K562 (cell line): Measurements from ENCODE around the gene CSMD2.

Experiments
- CBFB ChIP-seq: sonication (generic); formaldehyde crosslinking; IDR thresholded peaks from 2 replicates; pipeline ENCODE4 v1.4.0; 2020; ENCODE audit warnings: mild to moderate bottlenecking, missing genetic modification reagents
- ESRRA ChIP-seq: fragments of 450-650 bp; IDR thresholded peaks from 2 replicates; pipeline ENCODE4 v1.6.1; 2014; ENCODE audit warnings: low read depth, mild to moderate bottlenecking, moderate library complexity, borderline replicate concordance
- JUNB ChIP-seq: fragments of 450-650 bp; formaldehyde crosslinking; conservative IDR thresholded peaks from 2 replicates; pipeline ENCODE4 v1.4.0; 2020; ENCODE audit warnings: mild to moderate bottlenecking
- PHF21A ChIP-seq: fragments of 450-650 bp; IDR thresholded peaks from 2 replicates; pipeline ENCODE4 v1.6.1; 2017; ENCODE audit warnings: low read depth, borderline replicate concordance
- POLR2AphosphoS5 ChIP-seq: IDR thresholded peaks from 2 replicates; pipeline ENCODE4 v1.6.1; 2011; ENCODE audit warnings: mild to moderate bottlenecking, low read depth, low read length, moderate library complexity; ENCODE audit not compliant: control insufficient read depth, insufficient read depth
- POLR3A ChIP-seq: IDR thresholded peaks from 2 replicates; pipeline ENCODE4 v1.6.1; 2011; ENCODE audit warnings: borderline replicate concordance, mild to moderate bottlenecking, moderate library complexity; ENCODE audit not compliant: insufficient read length, insufficient read depth; ENCODE audit errors: extremely low read depth
- PTRF ChIP-seq: fragments of 450-650 bp; IDR thresholded peaks from 2 replicates; pipeline ENCODE4 v1.6.1; 2016; ENCODE audit warnings: mild to moderate bottlenecking, missing genetic modification characterization, missing compliant biosample characterization
- RFX7 ChIP-seq: fragments of 250-450 bp; sonication (Bioruptor Pico); IDR thresholded peaks from 2 replicates; pipeline ENCODE4 v1.5.1; 2021; ENCODE audit warnings: mild to moderate bottlenecking
- TAF1 ChIP-seq: IDR thresholded peaks from 2 replicates; pipeline ENCODE4 v1.6.1; 2011; ENCODE audit warnings: mild to moderate bottlenecking, low read length, moderate library complexity; ENCODE audit not compliant: insufficient read depth, control insufficient read depth, severe bottlenecking; ENCODE audit errors: extremely low read depth
- TRIM24 ChIP-seq, 2 experiments: fragments of 450-650 bp; IDR thresholded peaks; 2 replicates each; pipeline ENCODE4 v1.6.1; 2016
- TF ChIP-seq, protein P1 (sequence below), 3 experiments: IDR thresholded peaks in 2 of 3; conservative IDR thresholded peaks in 1 of 3; 2 replicates each; pipeline ENCODE4 v1.5.1; 2011 to 2012; ENCODE audit warnings: low read length in 3 of 3, mild to moderate bottlenecking in 3 of 3, control low read depth in 2 of 3, improper control_type of control experiment in 1 of 3, inconsistent platforms in 1 of 3, low read depth in 1 of 3, mixed read lengths in 1 of 3, moderate library complexity in 1 of 3; ENCODE audit not compliant: insufficient read depth in 2 of 3
- TF ChIP-seq, protein P2 (sequence below): sonication (generic); formaldehyde crosslinking; IDR thresholded peaks from 2 replicates; pipeline ENCODE4 v1.5.0; 2020; ENCODE audit warnings: missing genetic modification reagents

DNA sequence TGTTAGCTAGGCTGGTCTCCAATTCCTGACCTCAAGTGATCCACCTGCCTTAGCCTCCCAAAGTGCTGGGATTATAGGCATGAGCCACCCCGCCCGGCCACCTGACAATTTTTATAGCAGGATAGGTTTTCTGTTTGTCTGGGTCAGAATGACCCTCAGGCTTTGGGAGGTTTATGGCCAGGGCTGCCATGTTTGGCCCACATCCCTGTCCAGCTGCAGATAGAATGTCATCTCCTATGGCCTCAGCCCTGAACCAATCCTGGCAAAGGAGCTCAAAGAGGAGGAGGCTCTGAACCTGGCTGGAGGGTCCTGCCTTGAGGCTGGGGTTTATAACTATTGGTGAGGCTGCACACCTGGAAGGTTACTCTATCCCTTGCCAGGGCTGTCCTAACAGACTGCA is 218.2 kb downstream of the CSMD2 start:
- TF ChIP-seq, protein P1, sequence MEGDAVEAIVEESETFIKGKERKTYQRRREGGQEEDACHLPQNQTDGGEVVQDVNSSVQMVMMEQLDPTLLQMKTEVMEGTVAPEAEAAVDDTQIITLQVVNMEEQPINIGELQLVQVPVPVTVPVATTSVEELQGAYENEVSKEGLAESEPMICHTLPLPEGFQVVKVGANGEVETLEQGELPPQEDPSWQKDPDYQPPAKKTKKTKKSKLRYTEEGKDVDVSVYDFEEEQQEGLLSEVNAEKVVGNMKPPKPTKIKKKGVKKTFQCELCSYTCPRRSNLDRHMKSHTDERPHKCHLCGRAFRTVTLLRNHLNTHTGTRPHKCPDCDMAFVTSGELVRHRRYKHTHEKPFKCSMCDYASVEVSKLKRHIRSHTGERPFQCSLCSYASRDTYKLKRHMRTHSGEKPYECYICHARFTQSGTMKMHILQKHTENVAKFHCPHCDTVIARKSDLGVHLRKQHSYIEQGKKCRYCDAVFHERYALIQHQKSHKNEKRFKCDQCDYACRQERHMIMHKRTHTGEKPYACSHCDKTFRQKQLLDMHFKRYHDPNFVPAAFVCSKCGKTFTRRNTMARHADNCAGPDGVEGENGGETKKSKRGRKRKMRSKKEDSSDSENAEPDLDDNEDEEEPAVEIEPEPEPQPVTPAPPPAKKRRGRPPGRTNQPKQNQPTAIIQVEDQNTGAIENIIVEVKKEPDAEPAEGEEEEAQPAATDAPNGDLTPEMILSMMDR (IDR thresholded peaks at IDR 0.05 in 2 of 3, conservative IDR thresholded peaks at IDR 0.05 in 1 of 3; ENCODE audit: insufficient read depth in 2 of 3, low read depth in 1 of 3, low read length in 3 of 3), result no peak
- no peak for TF ChIP-seq POLR3A
- TF ChIP-seq PHF21A, result no peak
- no peak for TF ChIP-seq CBFB (CRISPR knock-in tag)
- no peak for TF ChIP-seq JUNB (CRISPR knock-in tag)
- TF ChIP-seq TRIM24 (IDR thresholded peaks at IDR 0.05), result no peak
- TF ChIP-seq POLR2AphosphoS5, result no peak
- TF ChIP-seq RFX7 (CRISPR knock-in tag), result no peak
- TF ChIP-seq PTRF (tag), result no peak
- TF ChIP-seq TAF1, result no peak
- TF ChIP-seq, protein P2, sequence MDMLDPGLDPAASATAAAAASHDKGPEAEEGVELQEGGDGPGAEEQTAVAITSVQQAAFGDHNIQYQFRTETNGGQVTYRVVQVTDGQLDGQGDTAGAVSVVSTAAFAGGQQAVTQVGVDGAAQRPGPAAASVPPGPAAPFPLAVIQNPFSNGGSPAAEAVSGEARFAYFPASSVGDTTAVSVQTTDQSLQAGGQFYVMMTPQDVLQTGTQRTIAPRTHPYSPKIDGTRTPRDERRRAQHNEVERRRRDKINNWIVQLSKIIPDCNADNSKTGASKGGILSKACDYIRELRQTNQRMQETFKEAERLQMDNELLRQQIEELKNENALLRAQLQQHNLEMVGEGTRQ (CRISPR knock-in tag), result no peak
- TF ChIP-seq ESRRA, result no peak
